Transverse colon (tissue), 4 donors: ENCODE data around the gene TCHH.

Experiments
- CTCF ChIP-seq, 5 experiments: fragments of 200-600 bp in 3 of 5; fragments of 450-650 bp in 2 of 5; sonication (generic) in 3 of 5; IDR thresholded peaks; 1 replicate in 2 of 5; 2 replicates in 3 of 5; pipeline ENCODE4 v1.5.1; 2016 to 2017; ENCODE audit warnings: antibody characterized with exemption in 5 of 5, inconsistent platforms in 3 of 5, mild to moderate bottlenecking in 2 of 5, moderate library complexity in 1 of 5
- EP300 ChIP-seq: sonication (generic); formaldehyde crosslinking; IDR thresholded peaks from one replicate; pipeline ENCODE4 v1.6.1; 2017; ENCODE audit warnings: antibody characterized with exemption, low read depth
- POLR2AphosphoS5 ChIP-seq, 3 donors: sonication (generic); formaldehyde crosslinking; IDR thresholded peaks; one replicate each; pipeline ENCODE4 v1.6.1; 2016; ENCODE audit warnings: antibody characterized with exemption in 3 of 3

- no peak for TF ChIP-seq CTCF (IDR thresholded peaks at IDR 0.05)
- TF ChIP-seq EP300, result no peak
- TF ChIP-seq POLR2AphosphoS5 (IDR thresholded peaks at IDR 0.05), result no peak
Observed at GRCh38 chr1:152071123-152071522, 44.1 kb downstream of the TCHH start.
